Mesangial cell (primary cell): ENCODE data around the gene MCMBP. TPM values are rescaled to one million over a fixed set of nuclear protein-coding genes. Genes with fewer than 3 reads are reported as not detected.

Experiments
- total RNA-seq: library from RNA; depleted of rRNA; stranded (reverse); fragments of >200 nt; gene quantifications from 2 replicates; pipeline ENCODE4 v1.2.3, GENCODE V29; 2015

Gene MCMBP, protein sequence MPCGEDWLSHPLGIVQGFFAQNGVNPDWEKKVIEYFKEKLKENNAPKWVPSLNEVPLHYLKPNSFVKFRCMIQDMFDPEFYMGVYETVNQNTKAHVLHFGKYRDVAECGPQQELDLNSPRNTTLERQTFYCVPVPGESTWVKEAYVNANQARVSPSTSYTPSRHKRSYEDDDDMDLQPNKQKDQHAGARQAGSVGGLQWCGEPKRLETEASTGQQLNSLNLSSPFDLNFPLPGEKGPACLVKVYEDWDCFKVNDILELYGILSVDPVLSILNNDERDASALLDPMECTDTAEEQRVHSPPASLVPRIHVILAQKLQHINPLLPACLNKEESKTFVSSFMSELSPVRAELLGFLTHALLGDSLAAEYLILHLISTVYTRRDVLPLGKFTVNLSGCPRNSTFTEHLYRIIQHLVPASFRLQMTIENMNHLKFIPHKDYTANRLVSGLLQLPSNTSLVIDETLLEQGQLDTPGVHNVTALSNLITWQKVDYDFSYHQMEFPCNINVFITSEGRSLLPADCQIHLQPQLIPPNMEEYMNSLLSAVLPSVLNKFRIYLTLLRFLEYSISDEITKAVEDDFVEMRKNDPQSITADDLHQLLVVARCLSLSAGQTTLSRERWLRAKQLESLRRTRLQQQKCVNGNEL
- 36.1 and 50.2 TPM in 2 replicates for total RNA-seq

GRCh38 chr10:119872610-119872859, at the start of gene MCMBP:
Gene MCMBP, minus strand, starts transcription at chr10:119872843. Its CDS starts 259 bp downstream, at chr10:119872584.

GRCh38 chr10:119892188-119893065, 19.8 kb upstream of the MCMBP start, which contains the start of gene SEC23IP:
Gene SEC23IP, plus strand, starts transcription at chr10:119892730. Its CDS starts 53 bp downstream, at chr10:119892783.

Other genes with a start within 250 kb of the MCMBP start
- gene BAG3, start 221.5 kb downstream of the MCMBP start, total RNA-seq = 48.2 and 53.6 TPM in 2 replicates
- 17.9 and 18.5 TPM in 2 replicates for gene INPP5F, start 146.8 kb downstream of the MCMBP start, total RNA-seq
- 19.3 and 21.3 TPM in 2 replicates for gene SEC23IP, start 19.9 kb upstream of the MCMBP start, total RNA-seq